ENCODE results near the gene CYP2S1.
"Not testable (repeated sequence)": the region's sequence is repeated elsewhere in the genome, so short reads cannot be mapped to it uniquely, and the experiment has no call there.

Gene CYP2S1

DNA sequence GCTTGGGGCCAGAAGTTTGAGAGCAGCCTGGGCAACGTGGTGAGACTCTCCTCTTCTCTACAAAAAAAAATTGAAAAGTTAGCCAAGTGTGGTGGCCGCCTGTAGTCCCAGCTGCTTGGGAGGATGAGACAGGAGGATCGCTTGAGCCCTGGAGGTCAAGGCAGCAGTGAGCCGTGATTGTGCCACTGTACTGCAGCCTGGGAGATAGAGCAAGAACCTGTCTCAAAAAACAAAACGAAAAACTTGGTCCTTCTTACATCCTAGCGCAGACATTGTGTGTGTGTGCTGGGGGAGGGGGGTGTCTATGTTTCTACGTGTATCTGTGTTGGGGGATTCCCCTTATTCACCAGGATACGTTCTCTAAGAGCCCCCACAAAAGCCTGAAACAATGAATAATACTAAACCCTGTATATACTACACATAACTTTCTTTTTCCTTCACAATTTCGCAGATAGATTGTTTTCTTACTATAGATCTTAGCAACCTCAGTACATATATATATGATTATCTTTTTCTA lies 33.9 kb downstream of the CYP2S1 start:
- peak; percentile 5 for DNase-seq

DNA sequence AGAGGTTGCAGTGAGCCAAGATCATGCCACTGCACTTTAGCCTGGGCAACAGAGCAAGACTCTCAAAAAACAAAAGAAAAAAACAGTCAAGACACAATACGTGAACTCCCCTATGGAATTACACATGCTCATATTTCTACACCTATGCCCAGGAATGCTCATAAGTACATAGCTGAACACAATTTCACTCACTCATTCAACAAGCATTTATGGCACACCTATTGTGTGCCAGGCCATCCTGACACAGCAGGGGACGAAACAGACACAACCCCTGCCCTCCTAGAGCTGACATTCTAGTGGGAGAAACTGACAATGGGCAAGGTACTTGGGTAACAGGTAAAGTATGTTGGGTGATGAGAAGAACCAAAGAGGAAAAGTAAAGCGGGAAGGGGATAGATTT lies 35.5 kb downstream of the CYP2S1 start:
- no peak for DNase-seq

DNA sequence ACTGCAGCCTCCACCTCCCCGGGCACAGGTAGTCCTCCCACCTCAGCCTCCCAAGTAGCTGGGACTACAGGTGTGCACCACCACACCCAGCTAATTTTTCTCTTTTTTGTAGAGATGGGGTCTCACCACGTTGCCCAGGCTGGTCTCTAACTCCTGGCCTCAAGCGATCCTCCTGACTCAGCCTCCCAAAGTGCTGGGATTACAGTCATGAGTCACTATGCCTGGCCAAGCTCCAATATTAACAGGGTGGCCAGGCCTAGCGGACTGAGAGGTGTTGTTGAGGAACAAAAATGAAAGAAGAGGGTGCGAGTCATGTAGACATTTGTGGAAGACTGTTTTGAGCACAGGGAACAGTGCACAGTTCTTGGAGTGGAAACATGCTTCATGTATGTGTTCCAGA lies 36.3 kb downstream of the CYP2S1 start:
- DNase-seq, result not testable (repeated sequence)

DNA sequence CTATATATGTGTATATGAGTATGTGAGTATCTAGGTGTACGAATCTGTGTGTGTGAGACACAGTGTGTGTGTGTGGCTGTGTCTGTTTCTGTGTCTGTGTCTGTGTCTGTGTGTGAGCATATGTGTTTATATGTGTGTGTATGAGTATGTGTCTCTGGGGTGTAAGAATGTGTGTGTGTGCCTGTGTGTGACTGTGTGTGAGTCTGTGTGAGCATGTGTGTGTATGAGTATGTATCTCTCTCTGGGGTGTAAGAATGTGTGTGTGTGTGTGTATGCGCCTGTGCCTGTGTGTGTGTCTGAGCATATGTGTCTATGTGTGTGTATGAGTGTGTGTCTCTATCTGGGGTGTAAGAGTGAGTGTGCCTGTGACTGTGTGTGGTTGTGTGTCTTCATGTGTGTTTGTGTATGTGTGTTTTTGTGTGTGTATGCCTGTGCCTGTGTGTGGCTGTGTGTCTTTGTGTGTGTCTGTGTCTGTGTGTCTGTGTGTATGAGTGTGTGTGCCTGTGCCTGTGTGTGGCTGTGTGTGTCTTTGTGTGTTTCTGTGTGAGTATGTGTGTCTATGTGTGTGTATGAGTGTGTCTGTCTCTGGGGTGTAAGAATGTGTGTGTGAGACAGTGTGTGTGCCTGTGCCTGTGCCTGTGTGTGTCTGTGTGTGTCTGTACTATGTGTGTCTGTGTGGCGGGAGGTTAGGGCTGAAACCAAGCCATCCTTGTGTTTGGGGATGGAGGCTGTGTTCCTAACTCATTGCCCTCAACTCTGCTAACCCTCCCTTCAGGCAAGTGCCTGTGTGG lies 37.2 kb downstream of the CYP2S1 start:
- no peak for DNase-seq

DNA sequence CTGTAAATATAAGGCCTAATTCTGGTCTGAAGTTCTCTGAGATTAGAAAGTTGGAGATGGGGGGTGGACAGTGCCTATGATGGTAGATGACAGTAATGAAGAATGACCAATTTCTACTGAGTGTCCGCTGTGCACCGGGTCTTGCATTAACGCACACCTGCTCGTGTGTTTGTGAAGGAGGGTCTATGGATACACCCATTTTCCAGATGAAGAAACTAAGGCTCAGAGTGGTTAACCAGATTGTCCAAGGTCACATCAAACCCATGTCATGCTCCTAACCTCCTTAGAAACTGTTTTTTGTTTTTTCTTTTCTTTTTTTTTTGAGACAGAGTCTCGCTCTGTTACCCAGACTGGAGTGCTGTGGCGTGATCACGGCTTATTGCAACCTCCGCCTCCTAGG lies 39.7 kb downstream of the CYP2S1 start:
- no peak for DNase-seq

DNA sequence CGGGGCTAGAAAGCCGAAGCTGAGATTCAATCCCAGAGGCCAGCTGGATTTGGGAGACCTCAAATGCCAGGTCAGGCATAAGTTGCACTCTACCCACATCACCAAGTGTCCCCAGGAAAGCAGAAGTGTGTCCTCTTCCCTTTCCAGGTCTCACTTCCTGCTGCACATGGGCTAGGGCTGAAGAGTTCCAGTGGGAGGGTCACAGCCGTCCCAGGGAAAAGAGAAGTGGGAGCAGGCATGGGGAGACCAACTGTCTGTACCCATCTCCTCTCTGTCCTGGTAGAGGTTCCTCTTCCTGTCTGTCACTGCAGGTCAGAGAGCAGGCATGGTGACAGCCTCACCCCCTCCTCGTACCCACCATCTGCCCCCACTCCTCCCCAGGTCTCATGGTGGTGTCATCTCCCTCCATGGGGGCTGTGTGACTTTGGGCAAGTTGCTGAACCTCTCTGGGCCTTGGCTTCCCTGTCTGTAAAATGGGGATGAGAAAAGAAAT lies 40.8 kb downstream of the CYP2S1 start:
- no peak for DNase-seq

DNA sequence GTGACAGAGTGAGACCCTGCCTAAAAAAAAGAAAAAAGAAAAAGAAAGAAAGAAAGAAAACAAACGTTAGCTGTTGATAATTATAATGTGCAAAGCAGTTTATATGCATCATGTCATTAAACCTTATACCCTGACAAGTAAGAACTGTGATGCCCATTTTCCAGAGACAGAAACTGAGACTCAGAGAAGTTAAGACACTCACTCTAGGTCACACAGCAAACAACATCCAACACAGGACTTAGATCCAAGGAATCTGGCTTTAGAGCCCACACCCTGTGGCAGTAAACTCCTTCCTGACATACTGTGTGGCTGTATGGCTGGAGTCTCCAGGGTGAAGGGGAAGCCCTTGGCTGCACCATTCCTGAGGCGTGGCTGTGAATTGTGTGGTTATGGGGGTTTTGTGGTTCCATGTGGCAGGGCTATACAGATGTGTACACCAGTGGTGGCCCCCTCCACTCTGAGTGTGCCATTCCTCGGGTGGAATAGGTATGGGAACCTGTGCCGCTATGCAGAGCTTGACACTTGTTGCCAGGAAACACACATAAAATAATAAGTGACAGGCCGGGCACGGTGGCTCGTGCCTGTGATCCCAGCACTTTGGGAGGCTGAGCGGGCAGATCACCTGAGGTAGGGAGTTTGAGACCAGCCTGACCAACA lies 41.6 kb downstream of the CYP2S1 start:
- no peak for DNase-seq

DNA sequence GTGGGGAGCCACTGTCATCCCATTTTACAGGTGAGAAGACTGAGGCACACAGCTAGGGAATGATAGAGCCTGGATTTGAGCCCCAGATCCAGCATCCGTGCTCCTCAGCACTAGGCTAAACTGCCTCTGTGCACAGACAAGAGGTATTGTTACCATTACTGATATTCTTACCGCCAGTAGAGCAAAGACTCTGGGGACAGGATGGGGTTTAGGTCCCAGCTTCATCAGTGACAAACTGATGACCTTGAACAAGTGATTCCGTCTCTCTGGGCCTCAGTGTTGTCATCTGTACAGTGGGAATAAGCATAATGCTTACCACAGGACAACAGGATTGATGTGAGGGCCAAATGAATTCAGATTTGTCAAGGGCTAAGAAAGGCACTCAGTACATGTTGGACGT lies 42.5 kb downstream of the CYP2S1 start:
- no peak for DNase-seq

DNA sequence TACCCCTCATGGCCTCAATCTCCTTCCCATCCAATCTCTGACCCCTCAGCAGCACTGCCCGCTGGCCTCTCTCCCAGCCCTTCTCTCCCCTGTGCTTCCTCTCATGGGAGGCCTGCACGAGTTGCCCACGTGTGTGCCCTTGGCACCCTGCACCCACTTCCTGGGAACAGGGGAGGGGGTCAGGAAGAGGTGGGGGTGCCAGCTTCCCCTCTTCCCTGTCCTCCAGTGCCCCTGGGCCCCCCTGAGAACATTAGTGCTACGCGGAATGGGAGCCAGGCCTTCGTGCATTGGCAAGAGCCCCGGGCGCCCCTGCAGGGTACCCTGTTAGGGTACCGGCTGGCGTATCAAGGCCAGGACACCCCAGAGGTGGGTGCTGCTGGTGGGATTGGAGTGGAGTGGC lies 45.2 kb downstream of the CYP2S1 start:
- no peak for DNase-seq

DNA sequence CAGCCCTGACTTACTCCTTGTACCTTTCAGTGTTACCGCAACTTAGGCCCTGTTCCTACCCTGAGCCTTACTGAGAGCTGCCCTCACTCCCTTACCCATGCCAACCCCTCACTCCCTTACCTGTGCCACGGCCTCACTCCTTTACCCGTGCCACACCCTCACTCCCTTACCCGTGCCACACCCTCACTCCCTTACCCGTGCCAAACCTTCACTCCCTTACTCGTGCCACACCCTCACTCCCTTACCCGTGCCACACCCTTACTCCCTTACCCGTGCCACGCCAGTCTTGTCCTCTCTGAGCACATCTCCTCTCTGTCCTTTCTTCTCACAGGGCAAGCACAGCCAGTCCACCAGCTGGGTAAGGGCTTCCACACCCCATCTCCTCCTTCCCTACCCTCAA lies 46.3 kb downstream of the CYP2S1 start:
- no peak for DNase-seq

DNA sequence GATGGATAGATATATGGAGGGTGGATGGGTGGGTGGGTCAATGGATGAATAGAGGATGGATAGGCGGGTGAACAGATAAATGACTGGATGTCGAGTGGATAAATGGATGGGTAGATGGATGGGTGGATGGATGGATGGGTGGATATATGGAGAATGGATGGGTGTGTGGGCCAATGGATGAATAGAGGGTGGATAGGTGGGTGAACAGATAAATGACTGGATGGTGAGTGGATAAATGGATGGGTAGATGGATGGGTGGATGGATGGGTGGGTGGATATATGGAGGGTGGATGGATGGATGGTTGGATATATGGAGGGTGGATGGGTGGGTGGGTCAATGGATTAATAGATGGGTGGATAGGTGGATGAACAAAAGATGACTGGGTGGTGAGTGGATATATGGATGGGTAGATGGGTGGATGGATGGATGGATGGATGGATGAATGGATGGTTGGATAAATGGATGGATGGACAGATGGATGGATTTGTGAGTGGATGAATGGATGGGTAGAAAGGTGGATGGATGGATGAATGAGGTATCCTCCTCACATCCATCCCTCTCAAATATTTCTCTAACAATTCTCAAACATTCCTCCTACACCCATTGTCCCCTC lies 47.0 kb downstream of the CYP2S1 start:
- no peak for DNase-seq

DNA sequence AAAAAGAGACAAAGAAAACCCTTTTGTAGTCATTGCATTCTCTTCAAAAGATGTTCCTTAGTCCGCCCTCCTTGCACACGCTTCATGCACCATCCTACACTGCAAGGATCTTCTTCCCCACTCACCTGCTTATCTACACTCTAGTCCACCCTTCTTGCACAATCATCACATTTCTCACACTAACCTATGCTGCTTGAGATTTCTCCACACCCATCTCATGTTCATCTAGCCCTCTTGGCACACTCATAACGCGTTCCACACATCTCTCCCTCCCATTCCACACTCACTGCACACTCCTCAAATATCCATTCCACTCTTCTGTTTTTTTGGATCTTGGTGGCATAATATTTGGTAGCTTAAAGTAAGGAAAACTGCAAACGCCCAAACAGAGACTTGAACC lies 48.8 kb downstream of the CYP2S1 start:
- no peak for DNase-seq

DNA sequence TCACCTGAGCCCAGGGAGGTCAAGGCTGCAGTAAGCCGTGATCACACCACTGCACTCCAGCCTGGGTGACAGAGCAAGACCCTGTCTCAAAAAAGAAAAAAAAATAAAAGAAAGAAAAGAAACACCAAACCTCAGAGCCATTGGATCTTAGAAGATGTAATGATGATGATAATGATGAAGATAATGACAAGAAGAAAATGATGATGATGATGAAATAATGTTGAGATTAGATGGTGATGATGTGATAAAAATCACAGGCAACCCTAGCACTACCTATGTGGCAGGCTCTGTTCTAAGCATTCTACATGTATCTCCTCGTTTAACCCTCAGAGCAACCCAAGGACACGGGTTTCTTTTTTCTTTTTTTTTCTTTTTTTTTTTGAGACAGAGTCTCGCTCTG lies 51.1 kb downstream of the CYP2S1 start:
- no peak for DNase-seq

DNA sequence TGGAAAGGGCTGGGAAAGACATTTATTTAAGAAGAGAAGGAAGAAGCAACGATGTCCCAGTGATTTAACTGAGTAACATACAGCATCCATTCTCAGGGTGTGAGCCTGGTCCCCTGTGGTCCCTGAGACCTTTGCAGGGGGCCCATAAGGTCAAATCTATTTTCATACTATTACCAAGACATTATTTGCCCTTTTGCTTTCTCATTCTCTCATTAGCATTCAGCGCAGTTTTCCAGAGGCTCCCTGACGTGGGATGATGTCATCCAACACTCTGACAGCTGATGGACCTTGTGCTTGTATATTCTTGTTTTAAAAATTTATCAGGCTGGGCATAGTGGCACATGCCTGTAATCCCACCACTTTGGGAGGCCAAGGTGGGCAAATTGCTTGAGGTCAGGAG lies 52.8 kb downstream of the CYP2S1 start:
- no peak for DNase-seq

DNA sequence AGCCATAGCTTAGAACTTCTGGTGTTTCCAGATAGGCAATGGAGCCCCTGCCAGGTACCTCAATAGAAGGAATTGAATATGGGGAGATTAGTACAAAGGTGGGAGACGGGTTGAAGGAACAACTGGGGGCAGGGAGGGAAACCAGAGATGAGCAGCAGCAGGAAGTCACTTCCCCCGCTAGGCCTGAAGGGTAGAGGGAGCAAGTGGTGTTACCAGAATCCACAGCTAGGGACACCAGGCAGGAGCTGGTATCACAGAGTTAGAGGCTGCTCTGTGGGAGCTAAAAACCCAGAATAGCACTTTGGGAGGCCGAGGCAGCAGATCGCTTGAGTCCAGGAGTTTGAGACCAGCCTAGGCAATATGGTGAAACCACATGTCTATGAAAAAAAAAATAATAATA lies 55.9 kb downstream of the CYP2S1 start:
- DNase-seq, result no peak

DNA sequence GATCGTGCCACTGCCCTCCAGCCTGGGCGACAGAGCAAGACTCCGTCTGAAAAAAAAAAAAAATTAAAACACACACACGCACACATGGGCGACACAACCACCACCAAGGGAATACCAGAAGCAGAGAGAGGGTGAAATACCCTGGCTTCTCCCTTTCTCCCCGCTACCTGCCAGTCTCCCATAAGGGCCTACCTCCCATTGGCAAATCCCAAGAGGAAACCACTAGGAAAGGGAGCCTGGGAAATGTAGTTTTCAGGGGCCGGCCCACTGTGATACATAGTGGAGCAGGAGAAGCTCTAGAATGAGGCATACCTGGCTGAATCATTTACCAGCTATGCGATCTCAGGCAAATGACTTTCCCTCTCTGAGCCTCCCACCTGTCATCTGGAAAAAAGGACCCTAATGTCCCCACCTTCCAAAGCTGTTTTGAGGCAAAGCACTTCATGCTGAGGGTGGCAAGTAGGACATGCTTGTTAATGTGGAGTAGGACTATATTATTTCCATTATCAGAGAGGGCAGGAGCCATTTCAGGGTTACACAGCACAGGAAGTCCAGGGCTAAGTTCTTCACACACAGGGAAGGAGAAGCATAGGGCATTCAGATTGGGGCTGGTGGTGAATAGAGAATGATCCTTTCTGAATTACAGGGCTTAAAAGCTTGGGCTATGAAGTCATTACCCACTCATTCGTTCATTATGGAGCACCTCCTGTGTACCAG lies 56.8 kb downstream of the CYP2S1 start:
- DNase-seq, result no peak

DNA sequence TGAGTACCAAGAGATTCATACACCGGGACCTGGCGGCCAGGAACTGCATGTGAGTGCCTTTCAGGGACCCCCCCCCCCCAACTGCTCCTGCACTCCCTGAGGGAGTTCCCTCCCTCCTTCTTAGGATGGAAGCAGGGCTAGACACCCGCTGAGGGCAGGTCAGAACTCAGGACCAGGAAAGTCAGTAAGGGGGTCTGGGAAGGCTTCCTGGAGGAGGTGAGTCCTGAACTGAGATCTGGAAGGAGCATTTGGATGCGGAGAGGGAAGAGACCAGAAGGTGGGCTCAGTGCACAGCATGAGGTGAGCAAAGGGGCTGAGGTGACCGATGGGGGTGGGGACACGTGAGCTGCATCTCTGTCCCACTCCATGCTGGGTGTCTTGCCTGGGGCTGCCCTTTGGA lies 60.6 kb downstream of the CYP2S1 start:
- no peak for DNase-seq

DNA sequence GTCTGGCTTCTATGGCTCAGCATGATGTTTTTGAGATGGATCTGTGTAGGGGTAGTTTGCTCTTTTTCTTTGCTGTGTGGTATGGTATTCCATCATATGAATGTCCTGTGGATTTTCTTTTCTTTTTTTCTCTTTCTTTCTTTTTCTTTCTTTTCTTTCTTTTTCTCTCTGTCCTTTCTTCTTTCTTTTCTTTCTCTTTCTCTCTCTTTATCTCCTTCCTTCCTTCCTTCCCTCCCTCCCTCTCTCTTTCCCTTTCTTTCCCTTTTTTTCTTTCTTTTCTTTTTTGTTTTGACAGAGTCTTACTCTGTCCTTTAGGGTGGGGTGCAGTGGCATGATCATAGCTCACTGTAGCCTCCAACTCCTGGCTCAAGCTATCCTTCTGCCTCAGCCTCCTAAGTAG lies 62.2 kb downstream of the CYP2S1 start:
- no peak for DNase-seq
